HG03457 (cell line): ENCODE measurements around the gene IGF2BP3.

Experiments used
- ATAC-seq: cut with Tn5 transposase; IDR thresholded peaks from one replicate; pipeline ENCODE4 v1.9.1; 2021; ENCODE audit warnings: moderate number of reproducible peaks; ENCODE audit not compliant: unreplicated experiment

The IGF2BP3 gene

GRCh38 chr7:23472556-23472955 lies 2.3 kb upstream of the IGF2BP3 start:
- ATAC-seq = no peak

GRCh38 chr7:23472046-23472445 lies 1.8 kb upstream of the IGF2BP3 start:
- no peak for ATAC-seq

DNA sequence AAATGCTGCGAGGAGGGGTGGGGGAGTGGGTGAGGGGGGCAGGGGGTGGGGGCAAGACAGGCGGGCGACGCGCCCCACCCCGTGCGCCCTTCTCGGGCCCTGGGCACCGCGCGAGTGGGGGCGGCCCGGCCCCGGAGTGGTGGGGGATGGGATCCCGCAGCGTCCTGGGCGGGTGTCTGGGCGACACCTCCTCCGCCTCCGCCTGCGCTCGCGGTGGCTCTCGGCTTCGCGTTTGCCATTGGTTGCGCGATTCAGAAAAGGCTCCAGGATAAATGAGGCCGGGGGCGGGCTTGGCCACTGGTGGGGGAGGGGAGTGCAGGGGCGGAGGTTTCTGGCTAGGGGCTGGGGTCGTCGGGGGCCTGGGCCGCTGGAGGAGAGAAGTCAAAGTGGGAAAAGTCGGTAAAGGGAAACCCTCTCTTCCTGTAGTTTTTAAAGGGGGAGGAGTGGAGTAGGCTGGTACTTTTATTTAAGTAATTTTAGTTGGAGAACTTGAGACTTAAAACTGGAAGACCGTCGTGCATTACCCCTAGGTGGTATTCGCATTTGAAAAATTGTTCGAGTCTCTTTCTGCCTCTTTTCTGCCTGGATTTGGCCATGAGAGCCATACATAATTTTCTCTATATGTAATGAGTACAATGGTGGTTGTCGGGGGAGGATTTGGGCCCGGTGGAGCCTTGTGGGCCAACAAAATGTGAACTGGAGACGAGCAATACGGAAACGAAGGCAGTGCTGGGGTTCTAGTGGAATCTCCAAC lies 992 bp upstream of the IGF2BP3 start:
- ATAC-seq = no peak

DNA sequence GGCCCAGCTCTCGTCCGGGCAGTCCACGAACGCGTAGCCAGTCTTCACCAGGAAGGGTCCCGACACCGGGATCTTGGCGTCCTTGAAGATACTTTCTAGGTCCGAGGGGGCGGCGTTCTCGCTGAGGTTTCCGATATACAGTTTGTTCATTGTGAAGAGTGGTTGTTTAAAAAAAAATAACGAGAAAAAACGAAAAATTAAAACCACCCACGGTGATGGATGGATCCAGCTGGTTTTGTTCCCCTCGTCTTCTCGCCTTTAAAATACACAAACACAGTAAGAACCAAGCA lies 385 bp downstream of the IGF2BP3 start:
- ATAC-seq = no peak

DNA sequence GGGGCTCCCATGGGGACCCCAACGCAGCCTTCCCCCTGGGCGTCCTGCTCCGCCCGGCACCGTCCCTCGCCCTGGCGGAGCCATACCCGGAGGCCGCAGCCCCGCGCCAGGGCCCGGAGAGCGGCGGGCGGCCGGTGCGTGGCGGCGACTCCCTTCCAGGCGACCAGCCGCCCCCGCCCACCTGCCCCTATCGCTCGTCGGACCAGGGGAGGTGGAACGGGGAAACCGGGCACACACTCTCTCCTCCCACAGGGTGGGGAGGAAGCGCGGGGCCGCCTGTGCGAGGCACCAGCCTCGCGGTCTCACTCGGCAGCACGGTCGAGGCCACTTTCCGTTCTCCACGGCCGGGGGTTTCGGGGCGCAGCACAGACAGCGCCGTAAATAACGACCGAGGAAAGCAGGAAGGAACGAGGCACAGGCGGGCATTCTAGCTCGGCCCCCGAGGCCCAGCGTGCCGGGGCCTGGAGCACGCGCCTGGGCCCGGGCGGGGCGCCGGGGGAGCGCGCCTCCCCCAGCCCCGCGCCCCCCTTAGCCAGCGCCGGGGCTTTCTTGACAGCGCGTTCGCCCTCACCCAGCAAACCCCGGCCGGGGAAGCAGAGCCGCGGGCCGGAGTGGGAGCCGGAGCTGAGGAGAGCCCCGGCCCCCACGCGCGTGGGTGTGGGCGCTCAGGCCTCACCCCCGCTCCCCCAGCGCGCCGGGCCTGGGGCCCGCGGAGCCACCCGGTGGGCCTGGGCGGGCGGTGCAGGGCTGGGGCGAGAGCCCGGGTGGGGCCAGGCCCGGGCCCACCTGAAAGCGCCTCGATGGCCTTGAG lies 936 bp downstream of the IGF2BP3 start:
- ATAC-seq = no peak

DNA sequence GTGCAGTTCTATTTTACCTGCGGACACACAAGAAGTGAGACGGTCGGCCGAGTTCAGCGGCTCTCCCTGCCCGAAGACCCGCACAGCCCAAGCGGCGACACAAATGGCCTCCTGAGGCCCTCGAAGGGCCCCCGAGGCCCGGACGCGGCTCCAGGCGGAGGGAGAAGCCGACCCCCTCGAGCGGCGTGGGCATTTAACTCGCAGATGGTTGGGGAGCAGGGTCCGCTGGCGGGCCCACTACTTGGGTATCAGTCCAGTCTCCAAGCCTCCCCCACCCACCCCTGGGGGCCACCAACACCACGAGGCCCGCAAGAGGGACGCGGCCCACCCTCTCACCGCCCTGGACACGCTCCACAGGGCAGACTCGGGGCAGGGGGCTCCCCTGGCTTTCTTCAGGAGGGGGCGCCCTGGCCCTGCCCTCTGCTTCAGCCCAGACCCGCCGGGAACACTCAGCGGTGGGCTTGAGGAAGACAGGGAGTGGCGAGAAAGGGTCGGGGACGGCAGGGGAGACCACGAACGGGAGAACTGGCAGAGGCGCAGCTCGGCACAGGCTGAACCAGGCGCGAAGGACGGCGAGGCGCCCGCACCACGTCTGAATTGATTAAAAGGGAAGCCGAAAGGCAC lies 1.7 kb downstream of the IGF2BP3 start:
- ATAC-seq = no peak

GRCh38 chr7:23467806-23468525 lies 2.3 kb downstream of the IGF2BP3 start:
- no peak for ATAC-seq

DNA sequence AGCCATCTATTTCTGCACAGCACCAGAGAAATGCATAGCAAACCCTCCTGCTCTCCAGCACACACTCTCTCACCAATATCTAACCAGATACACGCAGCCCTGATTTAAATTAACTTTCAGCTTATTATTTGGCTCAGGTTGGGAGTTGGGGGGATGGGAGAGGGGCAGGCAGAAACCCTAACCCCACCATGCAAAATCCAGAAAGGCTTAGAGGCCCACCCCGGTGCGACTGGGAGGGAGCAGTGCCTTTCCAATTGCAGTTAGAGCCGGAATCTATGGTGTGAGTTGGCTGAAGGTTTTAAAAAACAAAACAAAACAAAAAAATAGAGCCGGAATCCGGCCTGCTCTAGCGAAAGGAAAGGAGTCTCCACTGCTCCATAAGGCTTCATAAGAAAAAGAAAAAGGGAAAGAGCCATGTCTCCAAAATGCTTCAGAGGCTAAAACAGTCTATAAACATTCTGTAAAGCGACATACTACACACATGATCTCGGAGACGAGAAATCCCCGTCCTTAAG lies 2.9 kb downstream of the IGF2BP3 start:
- ATAC-seq = no peak

DNA sequence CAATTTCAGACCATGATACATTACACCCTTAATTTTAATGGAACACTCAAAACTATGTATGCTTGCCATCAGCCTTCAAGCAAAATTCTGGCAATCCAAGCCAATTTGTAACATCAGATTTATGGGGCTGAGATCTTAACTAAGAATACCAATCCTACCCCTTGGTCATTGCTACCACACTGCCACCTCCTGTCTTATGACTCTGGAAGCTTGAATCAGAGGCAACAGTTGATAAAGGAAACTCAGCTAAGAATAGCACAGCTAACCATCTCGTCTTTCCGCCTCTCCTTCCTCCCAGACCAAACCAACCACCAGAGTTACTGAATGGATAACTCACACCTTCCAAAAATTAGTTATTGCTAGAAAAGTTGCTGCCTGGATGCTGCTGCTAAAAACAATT lies 7.4 kb downstream of the IGF2BP3 start:
- ATAC-seq = no peak

GRCh38 chr7:23458044-23458443 lies 12.2 kb downstream of the IGF2BP3 start:
- no peak for ATAC-seq

DNA sequence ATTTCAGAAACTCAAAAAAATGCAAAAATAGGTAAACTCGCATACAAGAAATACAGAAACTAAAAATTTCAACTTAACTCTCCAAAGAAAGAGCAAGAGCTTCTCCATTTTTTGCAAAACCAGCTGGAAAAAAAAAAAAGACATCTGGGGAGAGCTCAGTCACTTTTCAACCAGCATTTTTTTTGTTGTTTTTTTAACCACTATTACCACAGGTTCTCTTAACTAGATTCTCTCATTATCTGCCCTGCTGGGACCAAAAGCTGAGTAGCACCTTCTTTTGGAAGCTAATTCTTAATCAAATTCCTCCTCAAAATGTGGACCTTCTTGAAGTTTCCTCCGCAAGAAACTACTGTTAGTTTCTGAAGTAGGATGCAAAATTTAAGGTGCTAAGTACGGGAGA lies 14.2 kb downstream of the IGF2BP3 start:
- ATAC-seq = no peak

- no peak for ATAC-seq
Observed at GRCh38 chr7:23454881-23455526, 15.3 kb downstream of the IGF2BP3 start.

DNA sequence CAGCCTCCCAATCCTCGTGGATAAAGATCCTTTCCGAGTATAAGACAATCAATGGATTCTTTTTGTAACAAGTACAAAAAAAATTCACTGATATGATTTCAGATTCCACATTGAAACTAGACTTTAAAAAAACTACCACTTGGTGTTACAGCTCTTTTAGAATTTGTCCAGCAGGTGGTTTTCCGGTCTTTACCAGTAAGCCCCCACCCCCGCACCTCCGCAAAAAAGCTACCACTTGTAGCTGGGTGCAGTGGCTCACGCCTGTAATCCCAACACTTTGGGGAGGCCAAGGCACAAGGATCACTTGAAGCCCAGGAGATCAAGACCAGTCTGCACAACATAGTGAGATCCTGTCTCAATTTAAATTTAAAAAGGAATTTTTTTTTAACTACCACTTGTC lies 19.8 kb downstream of the IGF2BP3 start:
- no peak for ATAC-seq

GRCh38 chr7:23449941-23450340 lies 20.4 kb downstream of the IGF2BP3 start:
- ATAC-seq = no peak

DNA sequence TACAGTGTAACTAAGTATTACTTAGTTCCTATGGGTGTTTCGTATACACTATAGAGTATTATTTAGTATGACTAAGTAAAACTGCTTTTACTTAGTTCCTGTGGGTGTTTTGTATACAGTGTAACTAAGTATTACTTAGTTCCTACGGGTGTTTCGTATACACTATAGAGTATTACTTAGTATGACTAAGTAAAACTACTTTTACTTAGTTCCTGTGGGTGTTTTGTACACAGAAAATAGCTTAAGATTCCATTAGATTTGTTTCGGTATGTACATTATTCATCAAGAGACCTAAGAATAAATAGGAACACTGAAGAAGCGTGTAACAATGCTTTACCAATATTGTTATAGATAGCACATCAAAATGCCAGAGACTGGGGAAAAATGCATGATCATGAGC lies 25.0 kb downstream of the IGF2BP3 start:
- ATAC-seq = no peak

GRCh38 chr7:23443974-23444373 lies 26.3 kb downstream of the IGF2BP3 start:
- no peak for ATAC-seq

- ATAC-seq = no peak
Observed at GRCh38 chr7:23438171-23438570, 32.1 kb downstream of the IGF2BP3 start.

GRCh38 chr7:23434147-23434917 lies 36.0 kb downstream of the IGF2BP3 start:
- ATAC-seq = no peak

- no peak for ATAC-seq
Observed at GRCh38 chr7:23431702-23432199, 38.5 kb downstream of the IGF2BP3 start.

- no peak for ATAC-seq
Observed at GRCh38 chr7:23430893-23431259, 39.4 kb downstream of the IGF2BP3 start.
